AG10803 (cell line): ENCODE results near the gene NPFFR2.

ENCODE experiments used
- DNase-seq: peaks from one replicate; pipeline ENCODE4 v3.0.0; 2010; ENCODE audit warnings: low read depth
- H3K4me3 ChIP-seq: 2 replicates; pipeline ENCODE4 v1.5.1; 2011; ENCODE audit warnings: mild to moderate bottlenecking, low read length, control low read depth
- CTCF ChIP-seq: conservative IDR thresholded peaks from 2 replicates; pipeline ENCODE4 v1.5.1; 2011; ENCODE audit warnings: mild to moderate bottlenecking, low read length, control low read depth, inconsistent platforms

NPFFR2 gene

DNA sequence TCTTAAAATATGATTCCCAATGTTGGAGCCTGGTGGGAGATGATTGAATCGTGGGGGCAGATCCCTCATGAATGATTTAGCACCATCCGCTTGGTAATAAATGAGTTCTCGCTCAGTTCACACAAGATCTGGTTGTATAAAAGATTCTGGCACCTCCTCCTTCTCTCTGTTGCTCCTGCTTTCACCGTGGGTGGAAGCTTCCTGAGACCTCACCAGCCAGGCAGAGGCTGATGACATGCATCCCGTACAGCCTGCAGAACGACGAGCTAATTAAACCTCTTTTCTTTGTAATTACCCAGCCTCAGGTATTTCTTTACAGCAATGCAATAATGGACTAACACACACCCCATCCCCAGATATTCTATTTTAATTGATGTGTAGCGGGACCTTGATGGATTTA, 162.2 kb downstream of the NPFFR2 start:
- no peak overlapping the region for H3K4me3 ChIP-seq
- TF ChIP-seq CTCF = no peak
- DNase-seq = no peak

GRCh38 chr4:72194453-72194852, 162.7 kb downstream of the NPFFR2 start:
- H3K4me3 ChIP-seq = no peak overlapping the region
- no peak for TF ChIP-seq CTCF
- DNase-seq = no peak
